Tibial nerve (tissue), 4 donors: Measurements from ENCODE around the gene FZD2. TPM values are rescaled to one million over a fixed set of nuclear protein-coding genes. Genes with fewer than 3 reads are reported as not detected.
"Not testable (repeated sequence)": the region's sequence is repeated elsewhere in the genome, so short reads cannot be mapped to it uniquely, and the experiment has no call there.

Source experiments
- DNase-seq, 2 donors: peaks; one replicate each; pipeline ENCODE4 v3.0.0-alpha.2; 2019; ENCODE audit warnings: low spot score in 2 of 2
- H3K27ac ChIP-seq, 4 donors: fragments of 200-600 bp; sonication (generic) in 3 of 4; one replicate each; pipeline ENCODE4 v1.5.1; 2017 to 2019; ENCODE audit warnings: mild to moderate bottlenecking in 1 of 4
- H3K27me3 ChIP-seq, 2 donors: fragments of 200-600 bp; sonication (generic) in 1 of 2; one replicate each; pipeline versions ENCODE4 v1.5.1 to v1.6.0; 2017 to 2019
- H3K36me3 ChIP-seq, 3 donors: fragments of 200-600 bp; sonication (generic); one replicate each; pipeline ENCODE4 v1.5.1; 2018 to 2019
- H3K4me1 ChIP-seq, 4 donors: fragments of 200-600 bp; sonication (generic) in 3 of 4; one replicate each; pipeline ENCODE4 v1.5.1; 2017 to 2019
- H3K4me3 ChIP-seq, 4 donors: fragments of 200-600 bp; sonication (generic) in 3 of 4; one replicate each; pipeline ENCODE4 v1.5.1; 2017 to 2019; ENCODE audit warnings: mild to moderate bottlenecking in 1 of 4, moderate library complexity in 1 of 4
- H3K9me3 ChIP-seq, 4 donors: fragments of 200-600 bp; sonication (generic) in 3 of 4; one replicate each; pipeline ENCODE4 v1.5.1; 2017 to 2019
- CTCF ChIP-seq, 5 experiments: fragments of 200-600 bp in 3 of 5; fragments of 450-650 bp in 2 of 5; sonication (generic) in 3 of 5; IDR thresholded peaks; one replicate each; pipeline ENCODE4 v1.5.1; 2016 to 2019; ENCODE audit warnings: antibody characterized with exemption in 5 of 5, mild to moderate bottlenecking in 3 of 5, moderate library complexity in 2 of 5
- EP300 ChIP-seq, 2 donors: sonication (generic); formaldehyde crosslinking; IDR thresholded peaks; one replicate each; pipeline ENCODE4 v1.6.1; 2017; ENCODE audit warnings: antibody characterized with exemption in 2 of 2, mild to moderate bottlenecking in 1 of 2
- POLR2A ChIP-seq, 2 donors: fragments of 450-650 bp; IDR thresholded peaks; one replicate each; pipeline ENCODE4 v1.6.1; 2017; ENCODE audit warnings: antibody characterized with exemption in 2 of 2, mild to moderate bottlenecking in 2 of 2, moderate library complexity in 2 of 2
- WGBS, 2 donors: methylation state at CpG; one replicate each; pipeline ENCODE4 v1.1.5; 2018; 5-methylcytosine and 5-hydroxymethylcytosine counted together
- total RNA-seq, 4 donors: library from RNA; depleted of rRNA; stranded (reverse); fragments of >200 nt; gene quantifications; one replicate each; pipeline ENCODE4 v1.1.0, GENCODE V29; 2016

The FZD2 gene
- total RNA-seq, 4 donors from 2014 or later: 6.3 to 27.8 (median 16.2) TPM

GRCh38 chr17:44585315-44585714 is 28.0 kb downstream of the FZD2 start:
- Histone ChIP-seq H3K9me3 (no peaks in the 10 kb centered on the region), H3K36me3 (no peaks in the 10 kb centered on the region), H3K27ac (no peak overlapping the region), H3K4me3 (no peak overlapping the region), H3K4me1 (peaks cover 0 to 9% (median 0%) of the 10 kb centered on the region in 4 donors), H3K27me3 (no peaks in the 10 kb centered on the region)
- WGBS, 2 donors: 75 to 77% methylated on average over 7 of the region's 7 CpGs
- DNase-seq: no peak
- TF ChIP-seq CTCF (IDR thresholded peaks at IDR 0.05) (no peak), EP300 (IDR thresholded peaks at IDR 0.05) (no peak), POLR2A (IDR thresholded peaks at IDR 0.05) (no peak)

GRCh38 chr17:44587339-44587738 is 30.1 kb downstream of the FZD2 start:
- Histone ChIP-seq H3K27me3 (no peaks in the 10 kb centered on the region), H3K36me3 (no peaks in the 10 kb centered on the region), H3K4me3 (no peak overlapping the region), H3K4me1 (peaks cover 0 to 9% (median 0%) of the 10 kb centered on the region in 4 donors), H3K9me3 (no peaks in the 10 kb centered on the region), H3K27ac (no peak overlapping the region)
- DNase-seq: peak in 1 of 2 donors; percentile 16
- no peak for TF ChIP-seq EP300 (IDR thresholded peaks at IDR 0.05)
- TF ChIP-seq CTCF (IDR thresholded peaks at IDR 0.05): no peak
- no peak for TF ChIP-seq POLR2A (IDR thresholded peaks at IDR 0.05)
- 27 to 63% methylated on average over 1 to 2 of the region's 2 CpGs for WGBS, 2 donors

- H3K36me3 ChIP-seq: no peaks in the 10 kb centered on the region
- no peak for DNase-seq
- H3K4me3 ChIP-seq: no peak overlapping the region
- no peaks in the 10 kb centered on the region for H3K9me3 ChIP-seq
- H3K4me1 ChIP-seq: peaks cover 0 to 9% (median 0%) of the 10 kb centered on the region in 4 donors
- no peak overlapping the region for H3K27ac ChIP-seq
- TF ChIP-seq POLR2A (IDR thresholded peaks at IDR 0.05): no peak
- TF ChIP-seq CTCF (IDR thresholded peaks at IDR 0.05): no peak
- no peak for TF ChIP-seq EP300 (IDR thresholded peaks at IDR 0.05)
- no peaks in the 10 kb centered on the region for H3K27me3 ChIP-seq
- WGBS, 2 donors: 58% methylated on average over 10 of the region's 10 CpGs
Observed at GRCh38 chr17:44589316-44590071, 32.2 kb downstream of the FZD2 start.

GRCh38 chr17:44590072-44590462 is 32.8 kb downstream of the FZD2 start:
- WGBS, 2 donors: 95 to 100% methylated on average over 1 of the region's 1 CpG
- H3K27ac ChIP-seq, H3K4me3 ChIP-seq, H3K27me3 ChIP-seq, H3K9me3 ChIP-seq, DNase-seq, H3K36me3 ChIP-seq: not testable (repeated sequence)
- H3K4me1 ChIP-seq: peaks cover 0 to 10% (median 0%) of the 10 kb centered on the region in 4 donors

- H3K27me3 ChIP-seq, H3K27ac ChIP-seq, DNase-seq, H3K4me3 ChIP-seq, H3K36me3 ChIP-seq, H3K9me3 ChIP-seq: not testable (repeated sequence)
- WGBS, 2 donors: 48 to 58% methylated on average over 2 of the region's 2 CpGs
- H3K4me1 ChIP-seq: peaks cover 0 to 13% (median 0%) of the 10 kb centered on the region in 4 donors
Observed at GRCh38 chr17:44590762-44591161, 33.5 kb downstream of the FZD2 start.

GRCh38 chr17:44591206-44591605 is 33.9 kb downstream of the FZD2 start:
- peaks cover 0 to 6% of the 10 kb centered on the region in 2 donors for H3K27me3 ChIP-seq
- H3K4me1 ChIP-seq: peaks cover 0 to 13% (median 0%) of the 10 kb centered on the region in 4 donors
- WGBS, 2 donors: 60 to 67% methylated on average over 4 of the region's 4 CpGs
- no peak overlapping the region for H3K4me3 ChIP-seq
- H3K9me3 ChIP-seq: no peaks in the 10 kb centered on the region
- H3K36me3 ChIP-seq: no peaks in the 10 kb centered on the region
- no peak for DNase-seq
- TF ChIP-seq CTCF (IDR thresholded peaks at IDR 0.05): no peak
- no peak for TF ChIP-seq POLR2A (IDR thresholded peaks at IDR 0.05)
- TF ChIP-seq EP300 (IDR thresholded peaks at IDR 0.05): no peak
- H3K27ac ChIP-seq: no peak overlapping the region
